Ishikawa (cell line): Measurements from ENCODE around the gene RNF213.

Experiments used
- CEBPB ChIP-seq: IDR thresholded peaks from 2 replicates; pipeline ENCODE4 v1.6.1; 2012
- CREB1 ChIP-seq: IDR thresholded peaks from 2 replicates; pipeline ENCODE4 v1.6.1; 2012; ENCODE audit warnings: low read depth
- EGR1 ChIP-seq: IDR thresholded peaks from 2 replicates; pipeline ENCODE4 v1.6.1; 2012
- EP300 ChIP-seq: IDR thresholded peaks from 2 replicates; pipeline ENCODE4 v1.6.1; 2012; ENCODE audit warnings: borderline replicate concordance
- FOXM1 ChIP-seq: IDR thresholded peaks from 2 replicates; pipeline ENCODE4 v1.6.1; 2012; ENCODE audit warnings: low read depth, borderline replicate concordance
- MAX ChIP-seq: IDR thresholded peaks from 2 replicates; pipeline ENCODE4 v1.6.1; 2012
- NFIC ChIP-seq: IDR thresholded peaks from 2 replicates; pipeline ENCODE4 v1.6.1; 2012
- RAD21 ChIP-seq: IDR thresholded peaks from 2 replicates; pipeline ENCODE4 v1.6.1; 2012; ENCODE audit warnings: low read depth
- REST ChIP-seq: IDR thresholded peaks from 2 replicates; pipeline ENCODE4 v1.6.1; 2012; ENCODE audit warnings: low read depth, mild to moderate bottlenecking
- TAF1 ChIP-seq: IDR thresholded peaks from 2 replicates; pipeline ENCODE4 v1.6.1; 2012; ENCODE audit warnings: low read depth, mild to moderate bottlenecking
- TCF12 ChIP-seq: IDR thresholded peaks from 2 replicates; pipeline ENCODE4 v1.6.1; 2012; ENCODE audit warnings: low read depth
- TEAD4 ChIP-seq: IDR thresholded peaks from 2 replicates; pipeline ENCODE4 v1.6.1; 2012
- USF1 ChIP-seq: IDR thresholded peaks from 2 replicates; pipeline ENCODE4 v1.6.1; 2012
- YY1 ChIP-seq: IDR thresholded peaks from 2 replicates; pipeline ENCODE4 v1.6.1; 2012; ENCODE audit warnings: low read depth
- ZBTB7A ChIP-seq: IDR thresholded peaks from 2 replicates; pipeline ENCODE4 v1.6.1; 2012; ENCODE audit warnings: low read depth

The RNF213 gene

GRCh38 chr17:80354336-80354735, 93.7 kb downstream of the RNF213 start:
- TF ChIP-seq RAD21: no peak
- TF ChIP-seq REST: no peak
- TF ChIP-seq TCF12: no peak
- no peak for TF ChIP-seq TEAD4
- TF ChIP-seq YY1: no peak
- no peak for TF ChIP-seq USF1
- no peak for TF ChIP-seq FOXM1
- TF ChIP-seq EGR1: no peak
- no peak for TF ChIP-seq TAF1
- no peak for TF ChIP-seq CEBPB
- TF ChIP-seq NFIC: no peak
- no peak for TF ChIP-seq CREB1
- TF ChIP-seq MAX: no peak

GRCh38 chr17:80356231-80356856, 95.7 kb downstream of the RNF213 start:
- TF ChIP-seq EGR1 (no peak), YY1 (no peak), FOXM1 (no peak), RAD21 (no peak)

- TF ChIP-seq FOXM1 (no peak), EP300 (no peak), REST (no peak)
Measured at GRCh38 chr17:80358131-80358530, 97.5 kb downstream of the RNF213 start.

GRCh38 chr17:80358861-80359260, 98.2 kb downstream of the RNF213 start:
- TF ChIP-seq TCF12: no peak

- TF ChIP-seq CEBPB (no peak), EGR1 (no peak), NFIC (no peak), TEAD4 (no peak), REST (no peak), MAX (no peak), EP300 (no peak), ZBTB7A (no peak), RAD21 (no peak), YY1 (no peak), CREB1 (no peak), TAF1 (no peak), TCF12 (no peak), USF1 (no peak), FOXM1 (no peak)
Measured at GRCh38 chr17:80359422-80360110, 98.9 kb downstream of the RNF213 start.
